22Rv1 (cell line): Measurements from ENCODE around the gene OPALIN.

ENCODE experiments used
- CTCF ChIP-seq: fragments of 450-650 bp; IDR thresholded peaks from 2 replicates; pipeline ENCODE4 v1.5.1; 2017; ENCODE audit warnings: mild to moderate bottlenecking
- ZFX ChIP-seq: fragments of 450-650 bp; IDR thresholded peaks from 2 replicates; pipeline ENCODE4 v1.6.1; 2017; ENCODE audit warnings: antibody characterized with exemption, borderline replicate concordance

- TF ChIP-seq CTCF = no peak
- no peak for TF ChIP-seq ZFX
These were observed 31.0 kb upstream of the OPALIN start for GRCh38 chr10:96389785-96390184.
